PC-3 (cell line): ENCODE measurements around the gene SLCO3A1. TPM values are rescaled to one million over a fixed set of nuclear protein-coding genes. Genes with fewer than 3 reads are reported as not detected.

ENCODE experiments used
- ATAC-seq: fragments of 200-7000 bp; cut with Tn5 transposase; 2 replicates; pipeline ENCODE4 v1.9.1; 2020; ENCODE audit warnings: mild to moderate bottlenecking, moderate library complexity
- BruUV-seq: library from RNA; stranded (reverse); fragments of 400-500 nt; replicated peaks from 2 replicates; lab custom pipeline; 2021; lab: Mats Ljungman, UMichigan
- CTCF ChIA-PET: fragments of 300-600 bp; sonication (Branson Sonifier 250); formaldehyde crosslinking; loops from one replicate; lab custom pipeline; 2022; ENCODE audit warnings: antibody characterized with exemption; lab: Charles Lee
- POLR2A ChIA-PET: fragments of 300-600 bp; sonication (Branson Sonifier 250); formaldehyde crosslinking; loops from one replicate; lab custom pipeline; 2022; ENCODE audit warnings: antibody characterized with exemption; ENCODE audit not compliant: unreplicated experiment; lab: Charles Lee
- DNase-seq: peaks from one replicate; pipeline ENCODE4 v3.0.0-alpha.2; 2015
- H2AFZ ChIP-seq: fragments of 300-600 bp; sonication (generic); 2 replicates; pipeline ENCODE4 v1.6.0; 2016; ENCODE audit warnings: antibody characterized with exemption, low read length
- H3F3A ChIP-seq: fragments of 300-600 bp; sonication (generic); one replicate; pipeline ENCODE4 v1.6.0; 2017; ENCODE audit warnings: antibody characterized with exemption, low read length, control low read depth, mild to moderate bottlenecking; ENCODE audit not compliant: unreplicated experiment
- H3K27ac ChIP-seq: fragments of 300-600 bp; sonication (generic); 2 replicates; pipeline ENCODE4 v1.5.1; 2016; ENCODE audit warnings: mild to moderate bottlenecking, low read length
- H3K27me3 ChIP-seq: fragments of 300-600 bp; sonication (generic); 2 replicates; pipeline ENCODE4 v1.6.1; 2016; ENCODE audit warnings: low read length, mixed read lengths
- H3K36me3 ChIP-seq: fragments of 300-600 bp; sonication (generic); 2 replicates; pipeline ENCODE4 v1.6.1; 2016; ENCODE audit warnings: low read depth, mixed run types, low read length, mixed read lengths
- H3K4me1 ChIP-seq: fragments of 300-600 bp; sonication (generic); 2 replicates; pipeline ENCODE4 v1.5.1; 2016; ENCODE audit warnings: low read length; ENCODE audit not compliant: insufficient read depth
- H3K4me2 ChIP-seq: fragments of 300-600 bp; sonication (generic); 2 replicates; pipeline ENCODE4 v1.6.0; 2016; ENCODE audit warnings: low read length
- H3K4me3 ChIP-seq: fragments of 300-600 bp; sonication (generic); 2 replicates; pipeline ENCODE4 v1.5.1; 2016; ENCODE audit warnings: mild to moderate bottlenecking, low read length, mixed read lengths
- H3K79me2 ChIP-seq: fragments of 300-600 bp; sonication (generic); 2 replicates; pipeline ENCODE4 v1.6.1; 2017; ENCODE audit warnings: low read length, mixed read lengths
- H3K9ac ChIP-seq: fragments of 300-600 bp; sonication (generic); 2 replicates; pipeline ENCODE4 v1.6.0; 2016; ENCODE audit warnings: mild to moderate bottlenecking, low read length
- H3K9me2 ChIP-seq: fragments of 300-600 bp; sonication (generic); replicated peaks from 2 replicates; pipeline ENCODE4 v1.6.1; 2016; ENCODE audit warnings: mixed run types, low read length, mixed read lengths
- H3K9me3 ChIP-seq: fragments of 300-600 bp; sonication (generic); 2 replicates; pipeline ENCODE4 v1.6.1; 2016; ENCODE audit warnings: low read length, mixed read lengths
- H4K20me1 ChIP-seq: fragments of 300-600 bp; sonication (generic); 2 replicates; pipeline ENCODE4 v1.6.1; 2016; ENCODE audit warnings: low read length, mixed read lengths
- CTCF ChIP-seq: fragments of 300-600 bp; sonication (generic); conservative IDR thresholded peaks from 2 replicates; pipeline ENCODE4 v1.5.1; 2017; ENCODE audit warnings: antibody characterized with exemption, low read depth, mild to moderate bottlenecking, low read length
- EZH2 ChIP-seq: fragments of 300-600 bp; sonication (generic); IDR thresholded peaks from one replicate; pipeline ENCODE4 v1.6.1; 2017; ENCODE audit warnings: antibody characterized with exemption, mild to moderate bottlenecking, low read length; ENCODE audit not compliant: unreplicated experiment
- EZH2phosphoT487 ChIP-seq: fragments of 300-600 bp; sonication (generic); IDR thresholded peaks from 2 replicates; pipeline ENCODE4 v1.6.1; 2018; ENCODE audit warnings: mild to moderate bottlenecking, antibody characterized with exemption, low read length, borderline replicate concordance
- intact Hi-C: fragments of 100-400 bp; cut with micrococcal nuclease; formaldehyde crosslinking; loops from 2 replicates; pipeline ENCODE4 v1.9.0; 2023
- total RNA-seq: library from RNA; depleted of rRNA; stranded (reverse); fragments of >200 nt; gene quantifications from 2 replicates; pipeline ENCODE4 v1.2.3, GENCODE V29; 2014

The SLCO3A1 gene
- total RNA-seq, 1 experiment from 2014 or later: 0.07 TPM

GRCh38 chr15:92166751-92167405 is 313.4 kb downstream of the SLCO3A1 start:
- H4K20me1 ChIP-seq: no peaks in the 10 kb centered on the region
- peaks cover 35% of the 10 kb centered on the region for H3K27me3 ChIP-seq
- no TSS peak for BruUV-seq
- POLR2A ChIA-PET: no interaction called here
- no peaks in the 10 kb centered on the region for H3K36me3 ChIP-seq
- no peak overlapping the region for H3K27ac ChIP-seq
- no peaks in the 10 kb centered on the region for H3F3A ChIP-seq
- H3K4me1 ChIP-seq: no peaks in the 10 kb centered on the region
- CTCF ChIA-PET: no interaction called here
- no peaks in the 10 kb centered on the region for H3K79me2 ChIP-seq
- H3K4me2 ChIP-seq: no peak overlapping the region
- H3K9ac ChIP-seq: no peak overlapping the region
- TF ChIP-seq CTCF (no peak), EZH2phosphoT487 (no peak), EZH2 (no peak)
- ATAC-seq (no peak), DNase-seq (no peak)
- no peak overlapping the region for H3K4me3 ChIP-seq
- H3K9me3 ChIP-seq: no peaks in the 10 kb centered on the region
- intact Hi-C loops: no loop called here
- H2AFZ ChIP-seq: no peak overlapping the region
- no peaks in the 10 kb centered on the region for H3K9me2 ChIP-seq

- no TSS peak for BruUV-seq
- no peaks in the 10 kb centered on the region for H3K9me3 ChIP-seq
- no peak overlapping the region for H3K4me2 ChIP-seq
- H3K36me3 ChIP-seq: no peaks in the 10 kb centered on the region
- intact Hi-C loops: no loop called here
- CTCF ChIA-PET: no interaction called here
- H3K4me1 ChIP-seq: no peaks in the 10 kb centered on the region
- ATAC-seq: no peak
- H3K4me3 ChIP-seq: no peak overlapping the region
- no peaks in the 10 kb centered on the region for H3K79me2 ChIP-seq
- peaks cover 41% of the 10 kb centered on the region for H3K27me3 ChIP-seq
- POLR2A ChIA-PET: no interaction called here
- no peaks in the 10 kb centered on the region for H4K20me1 ChIP-seq
- no peaks in the 10 kb centered on the region for H3F3A ChIP-seq
- H3K9ac ChIP-seq: no peak overlapping the region
- TF ChIP-seq CTCF (no peak), EZH2phosphoT487 (no peak), EZH2 (no peak)
- no peak for DNase-seq
- H3K27ac ChIP-seq: no peak overlapping the region
- no peaks in the 10 kb centered on the region for H3K9me2 ChIP-seq
- no peak overlapping the region for H2AFZ ChIP-seq
Observed at GRCh38 chr15:92167451-92167850, 313.9 kb downstream of the SLCO3A1 start.

- no peak for TF ChIP-seq CTCF
- DNase-seq (no peak), ATAC-seq (no peak)
- intact Hi-C loops: no loop called here
- no peak overlapping the region for H3K4me3 ChIP-seq
- no peaks in the 10 kb centered on the region for H3F3A ChIP-seq
- no peaks in the 10 kb centered on the region for H3K9me3 ChIP-seq
- ChIA-PET POLR2A (no interaction called here), CTCF (no interaction called here)
- no peak overlapping the region for H3K27ac ChIP-seq
- BruUV-seq: no TSS peak
- H4K20me1 ChIP-seq: no peaks in the 10 kb centered on the region
- H3K9ac ChIP-seq: no peak overlapping the region
- H3K36me3 ChIP-seq: no peaks in the 10 kb centered on the region
- no peak overlapping the region for H2AFZ ChIP-seq
- no peak overlapping the region for H3K4me2 ChIP-seq
- H3K9me2 ChIP-seq: no peaks in the 10 kb centered on the region
- no peaks in the 10 kb centered on the region for H3K79me2 ChIP-seq
- H3K4me1 ChIP-seq: no peaks in the 10 kb centered on the region
- peaks cover 43% of the 10 kb centered on the region for H3K27me3 ChIP-seq
Observed at GRCh38 chr15:92168066-92168683, 314.7 kb downstream of the SLCO3A1 start.
